Keratinocyte (primary cell): Measurements from ENCODE around the gene NHERF2. TPM values are rescaled to one million over a fixed set of nuclear protein-coding genes. Genes with fewer than 3 reads are reported as not detected.
"Not testable (repeated sequence)": the region's sequence is repeated elsewhere in the genome, so short reads cannot be mapped to it uniquely, and the experiment has no call there.

Experiments
- DNase-seq: peaks from one replicate; pipeline ENCODE4 v3.0.0-alpha.2; 2011; ENCODE audit warnings: low read depth, missing footprints, low spot score
- FAIRE-seq: peaks from 2 replicates; lab custom pipeline; 2011; peaks lifted over from hg19 to GRCh38; lab: Jason Lieb, UNC
- H2AFZ ChIP-seq: 2 replicates; pipeline ENCODE4 v1.6.0; 2012; ENCODE audit warnings: low read length, control low read depth, inconsistent platforms; ENCODE audit not compliant: control insufficient read depth
- H3K27ac ChIP-seq: 2 replicates; pipeline ENCODE4 v1.5.1; 2011; ENCODE audit warnings: low read length; ENCODE audit not compliant: control insufficient read depth, insufficient read depth
- H3K27me3 ChIP-seq: 3 replicates; pipeline ENCODE4 v1.6.0; 2011; ENCODE audit warnings: low read length; ENCODE audit not compliant: control insufficient read depth, insufficient read depth; ENCODE audit errors: extremely low read depth
- H3K36me3 ChIP-seq, 2 experiments: 2 replicates in 1 of 2; 3 replicates in 1 of 2; pipeline ENCODE4 v1.5.1; 2011; ENCODE audit warnings: low read length in 2 of 2, mild to moderate bottlenecking in 1 of 2; ENCODE audit not compliant: control insufficient read depth in 2 of 2, insufficient read depth in 2 of 2; ENCODE audit errors: extremely low read depth in 1 of 2
- H3K4me1 ChIP-seq: 3 replicates; pipeline ENCODE4 v1.5.1; 2011; ENCODE audit warnings: low read length; ENCODE audit not compliant: control insufficient read depth, insufficient read depth; ENCODE audit errors: extremely low read depth
- H3K4me2 ChIP-seq: 3 replicates; pipeline ENCODE4 v1.6.0; 2011; ENCODE audit warnings: low read depth, low read length; ENCODE audit not compliant: control insufficient read depth, insufficient read depth; ENCODE audit errors: extremely low read depth
- H3K4me3 ChIP-seq, 3 experiments: fragments of 200-600 bp in 1 of 3; sonication (generic) in 1 of 3; 2 replicates in 2 of 3; 3 replicates in 1 of 3; pipeline ENCODE4 v1.5.1; 2011 to 2016; ENCODE audit warnings: low read length in 3 of 3, mild to moderate bottlenecking in 3 of 3, control low read depth in 2 of 3, inconsistent platforms in 1 of 3, low read depth in 1 of 3, mixed read lengths in 1 of 3, mixed run types in 1 of 3, moderate library complexity in 1 of 3; ENCODE audit not compliant: control insufficient read depth in 2 of 3, insufficient read depth in 2 of 3; ENCODE audit errors: extremely low read depth in 1 of 3
- H3K79me2 ChIP-seq: 2 replicates; pipeline ENCODE4 v1.6.0; 2012; ENCODE audit warnings: low read length; ENCODE audit not compliant: control insufficient read depth, insufficient read depth
- H3K9ac ChIP-seq: 3 replicates; pipeline ENCODE4 v1.6.0; 2011; ENCODE audit warnings: low read length; ENCODE audit not compliant: control insufficient read depth, insufficient read depth; ENCODE audit errors: extremely low read depth
- H3K9me1 ChIP-seq: 3 replicates; pipeline ENCODE4 v1.6.0; 2011; ENCODE audit warnings: low read length; ENCODE audit not compliant: control insufficient read depth, insufficient read depth; ENCODE audit errors: extremely low read depth
- H3K9me3 ChIP-seq: 2 replicates; pipeline ENCODE4 v1.5.1; 2012; ENCODE audit warnings: low read depth, low read length; ENCODE audit not compliant: control insufficient read depth
- H4K20me1 ChIP-seq: 3 replicates; pipeline ENCODE4 v1.6.0; 2011; ENCODE audit warnings: low read length; ENCODE audit not compliant: control insufficient read depth, insufficient read depth; ENCODE audit errors: extremely low read depth
- CTCF ChIP-seq, 3 experiments: IDR thresholded peaks in 1 of 3; conservative IDR thresholded peaks in 1 of 3; optimal IDR thresholded peaks in 1 of 3; 2 replicates in 2 of 3; 3 replicates in 1 of 3; pipeline versions ENCODE3 to v1.5.1; 2011; ENCODE audit warnings: low read length in 3 of 3, mild to moderate bottlenecking in 3 of 3, moderate library complexity in 2 of 3, control low read depth in 1 of 3, inconsistent platforms in 1 of 3; ENCODE audit not compliant: insufficient read depth in 2 of 3; ENCODE audit errors: extremely low read depth in 1 of 3
- EZH2 ChIP-seq: IDR thresholded peaks from one replicate; pipeline ENCODE4 v1.6.1; 2012; ENCODE audit warnings: inconsistent platforms, mild to moderate bottlenecking, low read length, moderate library complexity
- dilution Hi-C: fragments of 300-500 bp; cut with MboI; formaldehyde crosslinking; loops from one replicate; pipeline ENCODE4 v1.7.0; 2020; ENCODE audit warnings: low sequenced_read_pairs; ENCODE audit not compliant: extremely low pct_ligation_motif_present
- polyA plus RNA-seq, 5 experiments: library from polyadenylated mRNA; depleted of rRNA in 3 of 5; stranded (reverse) in 3 of 5; stranded (forward) in 1 of 5; unstranded in 1 of 5; fragments of >200 nt; gene quantifications; 1 replicate in 1 of 5; 2 replicates in 3 of 5; 3 replicates in 1 of 5; pipeline versions ENCODE4 v1.2.1 to v1.2.3, GENCODE V29; 2011 to 2012; ENCODE audit warnings: missing spikeins in 2 of 5, low read depth in 1 of 5, low replicate concordance in 1 of 5

NHERF2 gene
- polyA plus RNA-seq, 1 donor (not counting 4 experiments of a cell fraction or from before 2014, with no cell fraction given): 5.9 TPM

GRCh38 chr16:2033057-2033908, 6.6 kb downstream of the NHERF2 start:
- dilution Hi-C loops: no loop called here
- TF ChIP-seq EZH2: no peak
- TF ChIP-seq CTCF (optimal IDR thresholded peaks at IDR 0.05 in 1 of 3, IDR thresholded peaks at IDR 0.05 in 1 of 3, conservative IDR thresholded peaks at IDR 0.05 in 1 of 3; ENCODE audit: extremely low read depth in 1 of 3, insufficient read depth in 2 of 3, low read length in 3 of 3): no peak
- no peaks in the 10 kb centered on the region for H4K20me1 ChIP-seq
- no peaks in the 10 kb centered on the region for H3K79me2 ChIP-seq
- no peak overlapping the region for H3K9ac ChIP-seq
- H3K9me1 ChIP-seq: no peaks in the 10 kb centered on the region
- peak overlapping the region; percentile 48 for H3K4me2 ChIP-seq
- H3K27ac ChIP-seq: no peak overlapping the region
- DNase-seq (no peak), FAIRE-seq (no peak)
- H3K27me3 ChIP-seq: no peaks in the 10 kb centered on the region
- peak overlapping the region; percentile 69 for H2AFZ ChIP-seq
- no peaks in the 10 kb centered on the region for H3K9me3 ChIP-seq
- peaks cover 0 to 3% of the 10 kb centered on the region in 2 experiments for H3K36me3 ChIP-seq
- peak overlapping the region in 1 of 3 experiments; percentile 32 for H3K4me3 ChIP-seq
- peaks cover 9% of the 10 kb centered on the region for H3K4me1 ChIP-seq

- peak overlapping the region in 1 of 3 experiments; percentile 32 for H3K4me3 ChIP-seq
- dilution Hi-C loops, H3K9ac ChIP-seq, H3K4me1 ChIP-seq, H3K9me3 ChIP-seq, H3K36me3 ChIP-seq, DNase-seq, H3K27me3 ChIP-seq, H3K27ac ChIP-seq, H3K9me1 ChIP-seq, H4K20me1 ChIP-seq, FAIRE-seq, H3K79me2 ChIP-seq: not testable (repeated sequence)
- peak overlapping the region; percentile 48 for H3K4me2 ChIP-seq
- peak overlapping the region; percentile 69 for H2AFZ ChIP-seq
These were observed 7.4 kb downstream of the NHERF2 start for GRCh38 chr16:2033909-2034695.
